Posterior vena cava (tissue), 2 donors: ENCODE data around the gene PTPRU. TPM values are rescaled to one million over a fixed set of nuclear protein-coding genes. Genes with fewer than 3 reads are reported as not detected.

Experiments
- DNase-seq: peaks from one replicate; pipeline ENCODE4 v3.0.0-alpha.2; 2020; ENCODE audit warnings: low spot score
- intact Hi-C, 2 donors: fragments of 100-400 bp; cut with DNase I; formaldehyde crosslinking; loops; one replicate each; pipeline versions ENCODE4 v1.14.1 to v1.14.2; 2022 to 2023
- total RNA-seq, 2 donors: library from RNA; stranded (reverse); fragmentation: NEBNext Ultra II Directional; extraction: Animal tissue kit (Norgen Biotek cat#: 25700); gene quantifications; one replicate each; pipeline ENCODE4 v1.2.1, GENCODE V29; 2021
- donor health status: DM: yes; HTN: yes; CAD: no.
- donor health status: DM: yes; HTN: yes; CAD: no.

Gene PTPRU
- total RNA-seq, 2 donors from 2014 or later: 12.3 to 16.5 TPM

DNA sequence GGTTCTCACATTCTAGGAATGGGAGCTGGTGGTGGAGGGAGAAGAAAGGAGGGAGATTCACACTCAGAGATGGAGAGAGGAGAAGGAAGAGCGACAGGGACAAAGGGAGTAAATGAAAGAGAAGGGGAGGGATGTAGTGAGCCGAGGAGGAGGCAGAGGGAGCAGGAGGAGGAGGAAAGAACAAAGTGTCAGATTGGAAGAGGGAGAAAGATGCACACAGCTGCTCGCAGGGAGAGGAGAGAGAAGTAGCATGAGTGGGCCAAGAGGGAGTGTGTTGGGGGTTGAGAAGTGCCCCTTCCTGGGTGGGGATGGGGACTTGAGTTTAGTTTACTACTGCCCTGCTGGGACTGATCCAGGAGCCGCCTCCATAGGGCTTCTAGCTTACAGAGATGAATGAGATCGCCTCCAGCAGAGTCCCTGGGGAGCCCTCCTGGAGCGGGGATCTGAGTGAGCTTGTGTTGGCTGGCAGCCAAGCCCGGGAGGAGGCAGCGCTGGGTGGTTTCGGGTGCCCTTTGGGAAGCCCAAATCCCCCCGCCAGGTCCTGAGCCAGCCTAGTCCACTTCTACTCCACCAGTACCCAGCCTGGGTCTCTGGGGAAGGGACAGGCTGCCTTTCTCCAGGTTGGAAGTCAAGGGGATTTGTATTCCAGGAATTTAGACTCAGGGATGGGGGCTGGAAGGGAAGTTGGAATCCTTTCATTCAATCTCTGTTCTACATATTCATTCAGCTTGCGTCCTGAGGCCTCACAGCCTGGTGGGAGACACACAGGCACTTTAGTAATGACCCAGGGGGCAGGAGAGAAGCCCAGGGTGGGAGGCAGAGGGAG, 20.9 kb downstream of the PTPRU start:
- DNase-seq: peak; percentile 80
- intact Hi-C loops: no loop called here

DNA sequence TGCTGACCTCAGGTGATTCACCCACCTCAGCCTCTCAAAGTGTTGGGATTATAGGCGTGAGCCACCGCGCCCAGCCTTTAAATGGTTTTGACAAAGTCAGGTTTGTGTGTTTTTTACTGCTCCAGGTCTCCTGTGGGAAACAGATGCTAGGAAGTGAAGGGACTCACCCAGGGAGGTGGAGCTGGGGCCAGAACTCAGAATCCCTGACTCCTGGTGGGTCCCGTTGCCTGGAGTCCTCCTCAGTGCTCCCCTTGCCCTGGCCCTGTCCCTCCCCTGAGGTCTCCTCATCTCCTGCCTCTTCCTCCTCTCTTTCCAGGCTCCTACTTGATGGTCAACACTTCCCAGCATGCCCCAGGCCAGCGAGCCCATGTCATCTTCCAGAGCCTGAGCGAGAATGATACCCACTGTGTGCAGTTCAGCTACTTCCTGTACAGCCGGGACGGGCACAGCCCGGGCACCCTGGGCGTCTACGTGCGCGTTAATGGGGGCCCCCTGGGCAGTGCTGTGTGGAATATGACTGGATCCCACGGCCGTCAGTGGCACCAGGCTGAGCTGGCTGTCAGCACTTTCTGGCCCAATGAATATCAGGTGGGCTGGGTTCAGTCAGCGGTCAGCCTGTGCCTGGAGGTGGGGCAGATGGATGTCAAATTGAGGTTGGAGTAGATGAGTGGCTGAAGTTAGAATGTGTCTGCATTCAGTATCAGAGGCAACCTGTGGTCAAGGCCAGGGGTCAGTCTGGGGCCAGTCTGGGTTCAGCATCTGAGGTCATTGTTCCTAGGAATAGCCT, 22.1 kb downstream of the PTPRU start:
- DNase-seq: peak; percentile 76

DNA sequence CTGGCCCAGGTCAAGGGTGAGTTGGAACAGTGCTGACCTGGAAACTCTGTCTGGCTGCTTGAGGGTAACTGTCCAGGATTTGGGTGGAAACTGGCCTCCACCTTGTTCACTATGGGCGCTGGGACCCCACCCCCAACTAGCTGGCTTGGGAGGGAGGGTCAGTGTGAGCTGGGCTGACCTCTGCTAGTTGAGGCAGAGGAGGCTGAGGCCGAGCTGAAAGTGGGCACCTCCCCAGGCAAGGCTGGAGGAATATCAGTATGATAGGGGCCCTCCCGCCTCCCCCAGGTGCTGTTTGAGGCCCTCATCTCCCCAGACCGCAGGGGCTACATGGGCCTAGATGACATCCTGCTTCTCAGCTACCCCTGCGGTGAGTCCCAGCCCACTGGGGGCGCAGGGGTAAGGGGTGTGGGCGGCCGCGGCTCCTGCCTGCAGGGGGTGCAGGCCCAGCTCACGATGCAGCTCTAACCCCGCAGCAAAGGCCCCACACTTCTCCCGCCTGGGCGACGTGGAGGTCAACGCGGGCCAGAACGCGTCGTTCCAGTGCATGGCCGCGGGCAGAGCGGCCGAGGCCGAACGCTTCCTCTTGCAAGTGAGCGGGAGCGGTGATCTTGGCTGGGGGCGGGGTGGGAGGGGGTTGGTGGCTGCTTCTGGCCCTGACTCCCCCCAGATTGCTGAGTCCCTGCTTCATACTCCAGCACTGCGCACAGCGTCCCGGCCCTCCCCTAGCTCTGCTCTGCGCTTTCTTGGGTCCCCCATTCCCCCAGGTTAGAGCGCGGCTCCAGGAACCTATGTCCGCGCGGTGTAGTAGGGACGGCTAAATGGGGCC, 22.9 kb downstream of the PTPRU start:
- peak; percentile 78 for DNase-seq
- intact Hi-C loops: no loop called here

More for the DNA sequence above, 22.1 kb downstream of the PTPRU start:
- intact Hi-C loops: no loop called here

DNA sequence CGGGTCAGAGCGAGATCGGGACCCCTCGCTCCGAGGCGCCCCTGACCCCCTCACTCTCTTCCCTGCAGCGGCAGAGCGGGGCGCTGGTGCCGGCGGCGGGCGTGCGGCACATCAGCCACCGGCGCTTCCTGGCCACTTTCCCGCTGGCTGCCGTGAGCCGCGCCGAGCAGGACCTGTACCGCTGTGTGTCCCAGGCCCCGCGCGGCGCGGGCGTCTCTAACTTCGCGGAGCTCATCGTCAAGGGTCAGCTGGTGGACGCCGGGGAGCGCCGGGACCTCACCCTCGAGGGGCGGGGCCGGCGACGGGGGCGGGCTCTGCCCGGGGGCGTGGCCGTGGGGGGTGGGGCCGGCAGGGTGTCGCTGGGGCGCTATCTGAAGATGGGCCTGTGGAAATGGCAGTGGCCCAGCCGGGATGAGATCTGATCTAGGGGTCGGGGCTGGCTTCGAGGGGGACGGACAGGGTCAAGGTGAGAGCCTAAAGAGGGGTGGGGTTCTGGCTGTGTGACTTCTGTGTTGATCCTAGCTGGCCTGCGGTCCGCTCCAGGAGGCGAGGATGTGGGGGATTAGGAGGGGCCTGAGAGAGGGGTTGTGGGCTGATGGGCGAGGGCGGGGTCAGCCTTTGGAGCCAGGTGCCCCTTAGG, 23.6 kb downstream of the PTPRU start:
- peak; percentile 81 for DNase-seq
- intact Hi-C loops: no loop called here

DNA sequence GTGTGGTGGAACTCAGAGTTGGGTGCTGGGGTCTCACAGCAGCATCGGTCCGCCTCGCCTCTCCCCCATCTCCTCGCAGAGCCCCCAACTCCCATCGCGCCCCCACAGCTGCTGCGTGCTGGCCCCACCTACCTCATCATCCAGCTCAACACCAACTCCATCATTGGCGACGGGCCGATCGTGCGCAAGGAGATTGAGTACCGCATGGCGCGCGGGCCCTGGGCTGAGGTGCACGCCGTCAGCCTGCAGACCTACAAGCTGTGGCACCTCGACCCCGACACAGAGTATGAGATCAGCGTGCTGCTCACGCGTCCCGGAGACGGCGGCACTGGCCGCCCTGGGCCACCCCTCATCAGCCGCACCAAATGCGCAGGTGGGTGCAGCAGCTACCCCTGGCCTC, 24.2 kb downstream of the PTPRU start:
- intact Hi-C loops: no loop called here
- peak; percentile 78 for DNase-seq

DNA sequence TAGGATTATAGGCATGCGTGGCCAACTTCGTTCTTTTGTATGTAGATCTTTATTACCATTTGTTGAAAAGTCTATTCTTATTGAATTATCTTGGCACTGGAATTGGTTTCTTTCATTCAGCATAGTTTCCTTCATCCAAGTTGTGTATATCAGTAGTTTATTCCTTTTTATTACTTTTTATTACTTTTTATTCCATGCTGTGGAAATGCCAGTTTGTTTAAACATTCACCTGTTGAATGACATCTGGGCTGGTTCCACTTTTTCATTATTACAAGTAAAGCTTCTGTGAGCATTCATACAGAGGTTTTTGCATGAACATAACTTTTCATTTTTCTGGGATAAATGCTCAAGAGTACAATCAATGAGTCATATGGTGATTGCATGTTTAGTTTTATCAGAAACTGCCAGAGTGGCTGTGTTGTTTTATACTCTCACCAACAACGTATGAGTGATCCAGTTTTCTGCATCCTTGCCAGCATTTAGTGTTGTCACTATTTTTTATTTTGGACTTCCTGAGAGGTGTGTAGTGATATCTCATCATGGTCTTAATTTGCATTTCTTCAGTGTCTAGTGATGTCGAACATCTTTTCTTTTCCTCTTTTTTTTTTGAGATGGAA, 28.6 kb downstream of the PTPRU start:
- intact Hi-C loops: no loop called here
- no peak for DNase-seq

DNA sequence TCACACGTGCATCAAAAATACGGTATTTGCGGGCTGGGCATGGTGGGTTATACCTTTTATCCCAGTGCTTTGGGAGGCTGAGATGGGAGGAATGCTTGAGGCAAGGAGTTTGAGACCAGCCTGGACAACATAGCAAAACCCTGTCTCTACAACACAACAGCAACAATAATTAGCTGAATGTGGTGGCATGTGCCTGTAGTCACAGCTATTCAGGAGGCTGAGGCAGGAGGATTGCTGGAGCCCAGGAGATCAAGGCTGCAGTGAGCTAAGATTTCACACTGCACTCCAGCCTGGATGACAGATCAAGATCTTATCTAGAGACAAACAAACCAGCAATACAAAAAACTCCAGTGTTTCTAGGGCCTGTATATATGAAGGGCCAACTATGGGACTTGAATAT, 30.6 kb downstream of the PTPRU start:
- no peak for DNase-seq
- intact Hi-C loops: no loop called here

DNA sequence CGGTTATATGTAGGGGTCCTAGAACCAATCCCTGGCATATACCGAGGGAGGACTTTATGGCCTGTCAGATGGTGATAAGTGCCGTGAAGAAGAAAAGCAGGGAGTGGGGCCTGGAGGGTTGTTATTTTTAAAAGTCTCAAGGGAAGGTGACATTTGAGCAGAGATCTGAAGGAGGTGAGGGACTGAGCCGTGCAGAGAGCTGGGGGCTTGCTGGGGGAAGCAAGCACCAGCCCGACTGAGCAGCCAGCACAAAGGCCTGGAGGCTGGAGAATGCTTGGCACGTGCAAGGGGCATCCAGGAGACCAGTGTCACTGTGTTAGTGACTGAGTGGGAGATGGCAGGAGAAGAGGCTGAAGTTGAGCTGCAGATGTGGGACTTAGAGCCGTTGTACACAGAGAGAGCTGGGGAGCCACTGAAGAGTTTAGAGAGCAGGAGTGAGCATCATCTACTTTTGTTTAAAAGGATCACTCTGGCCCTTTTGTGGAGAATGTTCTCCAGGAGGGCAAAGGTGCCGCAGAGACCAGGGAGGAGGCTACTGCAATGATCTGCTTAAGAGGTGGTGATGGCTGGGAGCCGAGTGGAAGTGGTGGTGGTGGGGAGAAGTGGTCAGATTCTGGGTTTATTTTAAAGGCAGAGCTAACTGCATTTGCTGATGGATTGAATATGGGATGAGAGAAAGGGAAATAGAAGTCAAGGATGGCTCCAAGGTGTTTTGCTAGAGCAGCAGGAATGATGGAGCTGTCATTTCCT, 31.2 kb downstream of the PTPRU start:
- DNase-seq: peak; percentile 41
- intact Hi-C loops: no loop called here

DNA sequence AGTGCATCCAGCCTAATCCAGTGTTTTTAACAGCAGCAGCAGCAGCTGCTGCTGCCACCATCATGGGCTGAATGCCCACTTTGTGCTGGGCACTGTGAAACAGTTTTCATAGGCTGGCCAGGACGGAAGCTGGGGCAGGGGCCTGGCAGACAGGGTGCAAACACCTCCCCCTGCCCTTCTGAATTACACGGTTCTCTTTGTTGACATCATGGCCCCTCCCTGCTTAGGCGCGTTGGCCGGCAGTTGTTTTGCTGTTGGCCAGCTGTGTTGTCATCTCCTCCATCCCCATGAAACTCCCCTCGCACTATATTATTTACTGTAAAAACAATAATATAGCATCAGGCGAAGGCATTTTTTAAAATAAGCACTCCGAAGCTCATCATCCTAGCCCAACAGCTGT, 33.1 kb downstream of the PTPRU start:
- DNase-seq: peak; percentile 47
- intact Hi-C loops: no loop called here

DNA sequence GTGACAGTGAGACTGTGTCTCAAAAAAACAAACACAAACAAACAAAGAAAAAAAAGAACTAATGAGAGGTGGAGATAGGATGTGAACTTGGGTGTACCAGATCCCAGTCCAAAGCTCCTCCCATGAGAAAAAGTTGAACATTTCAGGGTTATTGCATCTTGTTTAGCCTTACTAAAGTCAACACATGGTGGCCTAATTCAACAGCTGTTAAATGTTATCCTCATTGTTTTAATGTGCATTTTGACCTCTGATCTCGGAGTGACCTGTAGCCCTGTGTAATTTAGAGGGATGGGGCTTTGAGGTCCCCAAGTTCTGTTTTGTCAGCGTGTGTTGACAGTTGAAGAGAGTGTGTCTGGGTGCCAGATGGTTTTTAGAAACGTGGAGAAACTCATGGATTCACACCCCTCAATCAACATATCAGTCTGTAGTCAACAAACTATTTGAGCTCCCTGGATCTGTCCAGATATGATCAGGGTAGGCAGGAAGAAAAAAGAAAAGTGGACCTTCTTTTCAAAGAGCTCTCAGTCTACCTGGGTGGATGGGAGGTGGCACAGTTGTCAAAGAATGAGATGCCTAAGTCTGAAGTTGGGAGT, 34.7 kb downstream of the PTPRU start:
- no peak for DNase-seq
- intact Hi-C loops: no loop called here

DNA sequence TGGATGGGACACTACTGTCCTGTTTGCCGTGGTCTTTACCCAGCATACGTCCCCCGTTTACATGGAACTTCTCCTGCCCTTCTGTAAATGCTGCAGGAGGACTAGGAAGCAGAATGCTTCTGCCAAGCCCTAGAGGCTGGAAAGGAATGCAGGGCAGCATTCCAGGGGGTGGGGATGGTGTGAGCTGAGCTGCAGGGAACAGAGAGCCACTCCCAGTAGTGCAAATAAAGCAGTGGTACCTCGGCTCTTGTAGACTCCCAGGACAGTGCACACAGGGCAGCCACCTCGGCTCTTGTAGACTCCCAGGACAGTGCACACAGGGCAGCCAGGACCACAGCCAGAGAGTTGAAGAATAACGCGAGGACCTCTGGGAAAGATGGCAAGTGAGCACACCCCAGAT, 35.4 kb downstream of the PTPRU start:
- peak; percentile 83 for DNase-seq
- intact Hi-C loops: no loop called here

DNA sequence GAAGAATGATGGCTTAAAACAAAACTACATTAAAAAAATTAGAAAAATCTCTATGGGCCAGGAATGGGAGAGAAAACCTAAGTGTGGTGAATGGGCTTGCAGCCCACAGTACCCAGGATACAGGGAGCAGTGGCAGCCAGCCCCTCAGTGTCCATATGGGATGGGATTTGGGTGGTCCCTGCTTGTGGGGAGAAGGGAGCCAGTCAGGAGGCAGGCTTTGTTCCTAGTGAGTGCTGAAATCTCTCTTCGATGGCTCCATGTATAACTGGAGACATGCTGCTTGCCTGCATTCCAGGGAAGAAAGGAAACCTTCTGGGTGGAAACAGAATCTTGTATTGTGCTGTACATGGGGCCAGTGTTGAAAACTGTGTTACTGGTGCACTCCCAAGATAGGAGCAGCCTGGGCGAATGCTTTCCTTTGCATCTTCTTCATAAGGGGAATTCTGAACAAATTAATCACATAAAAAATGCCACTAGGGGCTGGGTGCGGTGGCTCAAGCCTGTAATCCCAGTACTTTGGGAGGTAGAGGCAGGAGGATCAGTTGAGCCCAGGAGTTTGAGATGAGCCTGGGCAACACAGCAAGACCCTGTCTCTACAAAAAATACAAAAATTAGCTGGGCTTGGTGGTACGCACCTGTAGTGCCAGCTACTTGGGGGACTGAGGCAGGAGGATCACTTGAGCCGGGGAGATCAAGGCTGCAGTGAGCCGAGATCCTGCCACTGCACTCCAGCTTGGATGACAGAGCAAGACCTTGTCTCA, 36.0 kb downstream of the PTPRU start:
- peak; percentile 13 for DNase-seq
- intact Hi-C loops: no loop called here

DNA sequence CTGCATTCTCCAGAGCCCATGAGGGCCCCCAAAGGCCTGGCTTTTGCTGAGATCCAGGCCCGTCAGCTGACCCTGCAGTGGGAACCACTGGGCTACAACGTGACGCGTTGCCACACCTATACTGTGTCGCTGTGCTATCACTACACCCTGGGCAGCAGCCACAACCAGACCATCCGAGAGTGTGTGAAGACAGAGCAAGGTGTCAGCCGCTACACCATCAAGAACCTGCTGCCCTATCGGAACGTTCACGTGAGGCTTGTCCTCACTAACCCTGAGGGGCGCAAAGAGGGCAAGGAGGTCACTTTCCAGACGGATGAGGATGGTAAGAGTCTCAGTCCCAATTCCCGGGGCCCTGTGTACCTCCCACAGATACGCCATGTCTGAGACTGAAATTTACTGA, 39.1 kb downstream of the PTPRU start:
- intact Hi-C loops: no loop called here
- DNase-seq: peak; percentile 36

DNA sequence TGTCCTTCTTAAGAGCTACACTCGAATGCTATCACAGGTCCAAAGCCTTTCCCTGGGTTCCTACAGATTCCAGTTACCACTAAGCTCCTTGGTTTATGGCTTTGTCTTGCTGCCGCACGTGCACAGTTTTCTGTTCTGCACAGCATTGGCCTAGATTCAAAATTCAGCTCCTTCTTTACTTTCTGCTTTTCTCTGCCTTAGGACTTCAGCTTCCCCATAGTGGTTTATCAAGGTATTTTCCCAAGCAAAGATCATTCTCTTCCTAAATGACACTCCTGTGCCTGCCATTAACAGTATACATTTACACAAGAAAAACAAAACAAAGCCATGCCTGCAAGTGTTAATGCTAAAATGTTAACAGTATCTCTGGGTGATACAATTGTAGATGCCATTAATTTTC, 41.8 kb downstream of the PTPRU start:
- intact Hi-C loops: no loop called here
- DNase-seq: no peak

DNA sequence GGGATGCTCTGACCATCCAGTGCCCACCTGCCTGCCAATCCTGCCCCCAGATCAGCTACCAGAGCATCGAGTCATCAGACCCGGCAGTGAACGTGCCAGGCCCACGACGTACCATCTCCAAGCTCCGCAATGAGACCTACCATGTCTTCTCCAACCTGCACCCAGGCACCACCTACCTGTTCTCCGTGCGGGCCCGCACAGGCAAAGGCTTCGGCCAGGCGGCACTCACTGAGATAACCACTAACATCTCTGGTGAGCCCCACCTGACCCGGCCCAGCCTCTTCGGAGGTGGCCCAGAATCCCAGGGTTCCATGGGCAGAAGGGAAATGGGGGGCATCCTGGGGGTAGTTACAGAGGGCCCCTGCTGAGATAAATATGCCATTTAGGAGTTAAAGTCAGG, 43.1 kb downstream of the PTPRU start:
- DNase-seq: no peak
- intact Hi-C loops: no loop called here

DNA sequence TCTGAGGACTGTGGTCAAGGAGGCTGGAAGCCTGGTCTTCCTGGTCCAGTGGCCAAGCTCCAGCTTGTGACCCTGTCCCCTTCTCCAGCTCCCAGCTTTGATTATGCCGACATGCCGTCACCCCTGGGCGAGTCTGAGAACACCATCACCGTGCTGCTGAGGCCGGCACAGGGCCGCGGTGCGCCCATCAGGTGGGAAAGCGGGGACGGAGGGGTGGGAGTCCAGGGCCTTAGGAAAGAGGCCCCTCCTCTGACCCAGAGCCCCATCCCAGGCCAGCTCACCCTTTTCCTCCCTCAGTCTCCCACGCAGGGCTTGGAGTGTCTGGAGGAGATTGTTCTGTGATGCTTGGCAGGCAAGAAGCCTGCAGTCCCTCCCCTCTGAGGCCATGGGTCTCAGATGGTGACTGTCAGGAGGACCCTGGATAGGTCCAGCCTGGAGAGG, 43.6 kb downstream of the PTPRU start:
- DNase-seq: no peak

More for the DNA sequence above, 43.6 kb downstream of the PTPRU start:
- intact Hi-C loops: no loop called here
